K562 (cell line): ENCODE measurements around the gene ZNF467. TPM values are rescaled to one million over a fixed set of nuclear protein-coding genes. Genes with fewer than 3 reads are reported as not detected.

Source experiments
- AFF1 ChIP-seq, 2 experiments: fragments of 450-650 bp; IDR thresholded peaks; 2 replicates each; pipeline ENCODE4 v1.6.1; 2018; ENCODE audit warnings: mild to moderate bottlenecking in 2 of 2, low read depth in 1 of 2; ENCODE audit not compliant: partially characterized antibody in 2 of 2
- BRD4 ChIP-seq: fragments of 200-600 bp; sonication (generic); IDR thresholded peaks from 2 replicates; pipeline ENCODE4 v1.6.1; 2017; ENCODE audit warnings: inconsistent platforms
- BRD9 ChIP-seq: fragments of 450-650 bp; IDR thresholded peaks from 2 replicates; pipeline ENCODE4 v1.6.1; 2018; ENCODE audit warnings: low read depth; ENCODE audit not compliant: partially characterized antibody
- CCNT2 ChIP-seq: IDR thresholded peaks from 2 replicates; pipeline ENCODE4 v1.6.1; 2011; ENCODE audit warnings: borderline replicate concordance, low read depth, mild to moderate bottlenecking, moderate library complexity, mixed read lengths, low read length; ENCODE audit not compliant: insufficient read length; ENCODE audit errors: extremely low read depth
- DACH1 ChIP-seq: fragments of 450-650 bp; IDR thresholded peaks from 2 replicates; pipeline ENCODE4 v1.6.1; 2018; ENCODE audit not compliant: partially characterized antibody
- ETS2 ChIP-seq: IDR thresholded peaks from 2 replicates; pipeline ENCODE4 v1.6.1; 2016; ENCODE audit warnings: borderline replicate concordance, missing genetic modification characterization, mild to moderate bottlenecking, moderate library complexity, missing compliant biosample characterization; ENCODE audit not compliant: poor library complexity, severe bottlenecking
- FOXP1 ChIP-seq: sonication (generic); formaldehyde crosslinking; IDR thresholded peaks from 2 replicates; pipeline ENCODE4 v1.8.0; 2022; ENCODE audit warnings: mild to moderate bottlenecking, missing genetic modification reagents
- LARP7 ChIP-seq: fragments of 450-650 bp; IDR thresholded peaks from 2 replicates; pipeline ENCODE4 v1.6.1; 2016
- NR3C1 ChIP-seq: sonication (generic); formaldehyde crosslinking; IDR thresholded peaks from 2 replicates; pipeline ENCODE4 v1.8.1; 2022; ENCODE audit warnings: missing genetic modification reagents
- POLR3A ChIP-seq: IDR thresholded peaks from 2 replicates; pipeline ENCODE4 v1.6.1; 2011; ENCODE audit warnings: borderline replicate concordance, mild to moderate bottlenecking, moderate library complexity; ENCODE audit not compliant: insufficient read length, insufficient read depth; ENCODE audit errors: extremely low read depth
- PYGO2 ChIP-seq: fragments of 450-650 bp; IDR thresholded peaks from 2 replicates; pipeline ENCODE4 v1.6.1; 2016; ENCODE audit warnings: mild to moderate bottlenecking, missing genetic modification characterization, moderate library complexity, missing compliant biosample characterization
- RAD21 ChIP-seq, 2 experiments: fragments of 250-450 bp in 1 of 2; fragments of 450-650 bp in 1 of 2; sonication (Bioruptor Pico) in 1 of 2; formaldehyde crosslinking in 1 of 2; IDR thresholded peaks in 1 of 2; conservative IDR thresholded peaks in 1 of 2; 2 replicates each; pipeline versions ENCODE4 v1.4.0 to v1.8.0; 2020 to 2022; ENCODE audit warnings: mild to moderate bottlenecking in 2 of 2, moderate library complexity in 1 of 2
- SMARCB1 ChIP-seq: IDR thresholded peaks from 2 replicates; pipeline ENCODE4 v1.6.1; 2011; ENCODE audit warnings: improper control_type of control experiment, low read depth; ENCODE audit not compliant: insufficient read length
- TARDBP ChIP-seq: fragments of 450-650 bp; IDR thresholded peaks from 2 replicates; pipeline ENCODE4 v1.6.1; 2016
- TCF7L2 ChIP-seq: fragments of 150-350 bp; IDR thresholded peaks from 2 replicates; pipeline ENCODE4 v1.6.1; 2016; ENCODE audit warnings: low read depth, mild to moderate bottlenecking, low read length, moderate library complexity
- ZBTB11 ChIP-seq, 3 experiments: fragments of 200-800 bp in 1 of 3; fragments of 250-450 bp in 1 of 3; fragments of 450-650 bp in 1 of 3; sonication (Bioruptor Pico) in 1 of 3; sonication (Bioruptor generic) in 1 of 3; formaldehyde crosslinking in 1 of 3; IDR thresholded peaks; 2 replicates each; pipeline versions ENCODE4 v1.6.1 to v1.8.0; 2016 to 2022; ENCODE audit warnings: mild to moderate bottlenecking in 2 of 3, missing genetic modification characterization in 2 of 3, missing compliant biosample characterization in 1 of 3, moderate library complexity in 1 of 3
- ZBTB2 ChIP-seq: fragments of 450-650 bp; IDR thresholded peaks from 2 replicates; pipeline ENCODE4 v1.6.1; 2016; ENCODE audit warnings: antibody characterized with exemption
- ZNF184 ChIP-seq: sonication (generic); formaldehyde crosslinking; IDR thresholded peaks from 2 replicates; pipeline ENCODE4 v1.5.0; 2020; ENCODE audit warnings: missing genetic modification reagents
- ZNF436 ChIP-seq: fragments of 250-450, 450-650 bp; sonication (Bioruptor Pico); formaldehyde crosslinking; IDR thresholded peaks from 2 replicates; pipeline ENCODE4 v1.7.0; 2020; ENCODE audit warnings: mild to moderate bottlenecking
- ZNF561 ChIP-seq: fragments of 450-650 bp; formaldehyde crosslinking; conservative IDR thresholded peaks from 2 replicates; pipeline ENCODE4 v1.4.0; 2020; ENCODE audit warnings: mild to moderate bottlenecking, moderate library complexity
- ZNF785 ChIP-seq: fragments of 250-450 bp; sonication (Bioruptor Pico); IDR thresholded peaks from 2 replicates; pipeline ENCODE4 v1.4.0; 2020; ENCODE audit warnings: mild to moderate bottlenecking
- polyA plus RNA-seq, 8 experiments: library from polyadenylated mRNA; depleted of rRNA in 4 of 8; stranded (reverse) in 5 of 8; unstranded in 3 of 8; fragments of >200 nt; fragmentation: Nextera tagmentation in 2 of 8; fragmentation: Illumina TruSeq in 1 of 8; extraction: Ambion mirVana in 2 of 8; extraction: Trizol in 1 of 8; gene quantifications; 2 replicates each; pipeline versions ENCODE4 v1.2.1 to v1.2.3, GENCODE V29; 2011 to 2014; ENCODE audit warnings: inconsistent platforms in 1 of 8, missing spikeins in 1 of 8
- total RNA-seq, 7 experiments: library from RNA; depleted of rRNA in 6 of 7; stranded (reverse); fragments of >200 nt in 6 of 7; fragmentation: Illumina TruSeq in 2 of 7; extraction: Trizol in 2 of 7; gene quantifications; 2 replicates each; pipeline versions ENCODE4 v1.2.1 to v1.2.3, GENCODE V29; 2011 to 2021; ENCODE audit warnings: low replicate concordance in 1 of 7

ZNF467 gene
- total and polyA plus RNA-seq, 9 of the 15 experiments (the other 6 are each of a cell fraction or from before 2014, with no cell fraction given) = 0.32 to 14.2 (median 1.7) TPM

GRCh38 chr7:149790146-149790548 lies 16.8 kb upstream of the ZNF467 start (continued):
- TF ChIP-seq AFF1 (IDR thresholded peaks at IDR 0.05; ENCODE audit: low read depth in 1 of 2, partially characterized antibody in 2 of 2) (no peak), ZNF561 (no peak), DACH1 (no peak), TCF7L2 (no peak), BRD9 (no peak), ZNF436 (CRISPR knock-in tag) (no peak), ETS2 (tag) (no peak), ZNF184 (no peak), ZBTB11 (CRISPR knock-in tag; IDR thresholded peaks at IDR 0.05) (no peak), LARP7 (no peak), FOXP1 (CRISPR knock-in tag) (peak; percentile 46), PYGO2 (tag) (no peak), POLR3A (no peak), TARDBP (0 out of 2 replicates have a peak, but pooled peaks have one; percentile 32), ZNF785 (no peak), SMARCB1 (no peak), ZBTB2 (no peak), NR3C1 (CRISPR knock-in tag) (no peak), CCNT2 (peak; percentile 61), RAD21 (CRISPR knock-in tag; conservative IDR thresholded peaks at IDR 0.05 in 1 of 2, IDR thresholded peaks at IDR 0.05 in 1 of 2) (peak; percentile 55 to 75), BRD4 (no peak)
